Astrocyte of the cerebellum (primary cell): ENCODE measurements around the gene RCAN3.

Experiments
- DNase-seq: peaks from one replicate; pipeline ENCODE4 v3.0.0-alpha.2; 2011; ENCODE audit warnings: low read depth
- H3K4me3 ChIP-seq: 2 replicates; pipeline ENCODE4 v1.5.1; 2011; ENCODE audit warnings: mild to moderate bottlenecking, low read depth, low read length, moderate library complexity
- CTCF ChIP-seq: IDR thresholded peaks from 2 replicates; pipeline ENCODE4 v1.5.1; 2012; ENCODE audit warnings: low read length, low read depth, moderate library complexity, mild to moderate bottlenecking; ENCODE audit errors: missing control alignments
- in situ Hi-C: cut with HindIII; loops from 2 replicates; pipeline ENCODE4 v1.10.0; 2017; ENCODE audit warnings: low sequenced_read_pairs

Gene RCAN3

DNA sequence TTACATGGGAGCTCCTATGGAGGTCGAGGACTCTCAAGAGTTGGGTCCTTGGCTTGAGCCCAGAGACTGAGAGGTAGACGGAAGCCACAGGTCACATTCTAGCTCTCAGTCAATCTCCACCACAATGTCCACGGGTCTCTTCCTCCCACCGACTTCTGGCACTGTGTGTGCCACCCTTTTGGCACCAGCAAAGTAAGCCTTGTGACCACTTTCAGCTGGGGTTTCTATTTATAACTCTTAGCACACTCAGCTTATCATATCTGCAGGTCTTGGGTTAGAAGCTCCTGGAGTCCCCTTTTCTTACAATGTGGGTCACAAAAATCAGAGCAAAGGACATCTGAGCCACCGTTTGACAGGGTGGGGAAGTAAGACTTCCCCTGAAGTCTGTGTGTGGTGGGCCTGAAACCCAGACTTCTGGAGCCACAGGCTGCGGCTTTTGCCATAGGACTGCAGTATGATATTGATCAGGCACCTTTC lies 81.6 kb downstream of the RCAN3 start:
- H3K4me3 ChIP-seq, result no peak overlapping the region
- in situ Hi-C loops, result no loop called here
- DNase-seq, result no peak
- TF ChIP-seq CTCF, result no peak

GRCh38 chr1:24586119-24586518 lies 83.5 kb downstream of the RCAN3 start:
- TF ChIP-seq CTCF, result no peak
- in situ Hi-C loops, result no loop called here
- DNase-seq, result no peak
- H3K4me3 ChIP-seq, result no peak overlapping the region

DNA sequence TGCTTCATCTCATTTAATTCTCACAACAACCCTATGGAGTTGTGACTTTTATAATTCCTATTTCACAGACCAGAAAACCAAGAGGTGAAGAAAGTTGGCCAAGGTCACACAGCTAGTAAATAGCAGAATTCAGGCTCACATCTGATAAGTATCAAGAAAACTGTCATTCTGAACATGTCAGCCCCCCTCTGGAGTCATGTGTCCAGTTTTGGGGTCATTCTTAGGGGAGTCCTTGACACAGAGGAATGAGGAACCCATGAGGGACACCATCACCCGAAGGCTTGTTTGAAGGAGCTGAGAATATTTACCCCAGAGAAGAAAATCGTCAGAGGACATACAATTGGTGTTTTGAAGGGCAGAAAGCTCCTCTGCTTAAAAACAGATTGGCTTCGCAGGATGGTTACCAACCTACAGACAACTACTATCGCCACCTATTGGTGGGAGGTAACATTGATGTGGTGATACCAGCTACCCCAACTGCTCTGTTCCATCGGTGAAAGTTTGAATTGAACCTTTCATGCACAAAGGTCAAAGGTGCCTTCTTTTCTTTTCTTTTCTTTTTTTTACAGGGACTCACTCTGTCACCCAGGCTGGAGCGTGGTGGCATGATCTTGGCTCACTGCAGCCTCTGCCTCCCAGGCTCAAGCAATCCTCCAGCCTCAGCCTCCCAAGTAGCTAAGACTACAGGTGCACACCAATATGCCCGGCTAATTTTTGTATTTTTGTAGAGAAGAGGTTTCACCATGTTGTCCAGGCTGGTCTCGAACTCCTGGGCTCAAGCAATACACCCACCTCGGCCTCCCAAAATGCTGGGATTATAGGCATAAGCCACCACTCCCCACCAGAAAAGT lies 84.6 kb downstream of the RCAN3 start:
- DNase-seq, result peak; percentile 39
- in situ Hi-C loops, result no loop called here
- no peak overlapping the region for H3K4me3 ChIP-seq
- peak; percentile 82 for TF ChIP-seq CTCF

DNA sequence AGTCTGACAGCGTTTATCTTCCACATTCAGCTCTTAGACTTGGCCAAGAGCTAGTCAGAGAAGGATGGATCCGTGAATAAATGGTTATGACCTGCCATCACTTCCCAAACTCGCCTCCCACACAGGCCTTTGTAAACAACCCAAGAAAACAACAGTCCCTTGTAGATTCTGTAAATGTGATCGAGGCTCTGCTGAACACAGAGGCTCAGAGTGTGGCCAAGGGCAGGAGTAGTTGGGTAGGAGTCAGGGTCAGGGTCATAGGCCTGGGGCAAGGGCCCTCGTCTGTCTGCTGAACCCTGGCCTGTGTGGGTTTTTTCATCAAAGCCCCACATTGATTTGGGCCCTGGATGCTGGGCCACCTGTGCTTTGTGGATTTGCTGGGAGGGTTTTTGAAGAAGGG lies 85.9 kb downstream of the RCAN3 start:
- DNase-seq, result no peak
- no peak for TF ChIP-seq CTCF
- in situ Hi-C loops, result no loop called here
- H3K4me3 ChIP-seq, result no peak overlapping the region

DNA sequence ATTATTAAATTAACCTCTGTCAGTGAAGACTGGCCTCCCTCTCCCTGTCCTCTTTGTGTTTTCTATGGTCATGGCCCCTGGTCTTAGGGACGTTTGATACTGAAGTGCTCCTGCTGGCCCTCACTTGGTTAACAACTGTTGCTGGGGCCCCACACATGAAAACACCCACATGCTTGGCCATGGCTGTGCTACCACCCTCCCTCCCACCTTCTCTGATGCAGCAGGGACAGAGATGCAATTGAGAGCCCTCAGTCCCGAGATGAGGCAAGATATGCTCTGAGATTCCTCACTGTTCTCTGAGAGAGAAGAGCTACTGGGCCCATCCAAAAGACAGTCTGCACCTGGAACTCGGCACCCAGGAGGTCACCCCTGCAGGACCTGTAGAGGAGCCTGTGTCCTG lies 86.6 kb downstream of the RCAN3 start:
- no peak overlapping the region for H3K4me3 ChIP-seq
- in situ Hi-C loops, result no loop called here
- TF ChIP-seq CTCF, result no peak
- no peak for DNase-seq
